GM19468 (cell line): ENCODE data around the gene PDXK.

Experiments
- ATAC-seq: cut with Tn5 transposase; IDR thresholded peaks from one replicate; pipeline ENCODE4 v1.9.1; 2021; ENCODE audit warnings: mild to moderate bottlenecking, moderate library complexity, moderate number of reproducible peaks; ENCODE audit not compliant: unreplicated experiment; ENCODE audit errors: extremely low read depth

The PDXK gene

DNA sequence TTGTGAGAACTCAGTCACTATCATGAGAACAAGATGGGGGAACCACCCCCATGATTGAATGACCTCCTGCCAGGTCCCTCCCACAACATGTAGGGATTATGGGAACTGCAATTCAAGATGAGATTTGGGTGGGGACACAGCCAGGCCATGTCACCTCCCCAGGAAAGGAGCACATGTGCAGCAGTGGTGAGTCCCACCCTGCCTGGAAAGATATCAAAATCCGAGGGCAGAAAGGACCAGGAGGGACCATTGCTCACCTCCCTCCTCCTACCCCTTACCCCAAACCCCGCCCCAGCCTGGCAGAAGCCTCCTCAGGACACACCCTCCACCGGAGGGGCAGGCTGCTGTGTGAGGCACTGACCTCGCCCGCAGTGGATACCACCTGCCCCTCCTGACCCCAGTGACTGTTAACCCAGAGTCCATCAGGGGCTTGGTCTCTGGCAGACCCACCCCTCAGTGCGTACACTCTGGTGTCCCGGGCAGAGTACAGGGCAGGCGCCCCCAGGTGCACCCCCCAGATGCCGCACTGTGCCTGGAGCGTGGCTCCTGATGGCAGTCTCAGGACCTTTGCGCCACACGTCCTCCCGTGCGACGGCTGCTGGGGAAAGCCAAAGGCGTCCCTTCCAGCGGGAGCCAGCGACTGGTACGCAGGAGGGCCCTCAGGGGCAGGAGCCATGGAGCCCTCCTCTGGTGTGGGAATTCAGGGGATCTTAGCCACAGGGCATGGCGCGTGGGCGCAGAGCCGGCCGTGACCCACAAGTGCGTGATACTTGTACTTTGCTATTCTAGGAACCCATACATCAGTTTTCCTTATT is 20.9 kb downstream of the PDXK start:
- ATAC-seq: no peak

DNA sequence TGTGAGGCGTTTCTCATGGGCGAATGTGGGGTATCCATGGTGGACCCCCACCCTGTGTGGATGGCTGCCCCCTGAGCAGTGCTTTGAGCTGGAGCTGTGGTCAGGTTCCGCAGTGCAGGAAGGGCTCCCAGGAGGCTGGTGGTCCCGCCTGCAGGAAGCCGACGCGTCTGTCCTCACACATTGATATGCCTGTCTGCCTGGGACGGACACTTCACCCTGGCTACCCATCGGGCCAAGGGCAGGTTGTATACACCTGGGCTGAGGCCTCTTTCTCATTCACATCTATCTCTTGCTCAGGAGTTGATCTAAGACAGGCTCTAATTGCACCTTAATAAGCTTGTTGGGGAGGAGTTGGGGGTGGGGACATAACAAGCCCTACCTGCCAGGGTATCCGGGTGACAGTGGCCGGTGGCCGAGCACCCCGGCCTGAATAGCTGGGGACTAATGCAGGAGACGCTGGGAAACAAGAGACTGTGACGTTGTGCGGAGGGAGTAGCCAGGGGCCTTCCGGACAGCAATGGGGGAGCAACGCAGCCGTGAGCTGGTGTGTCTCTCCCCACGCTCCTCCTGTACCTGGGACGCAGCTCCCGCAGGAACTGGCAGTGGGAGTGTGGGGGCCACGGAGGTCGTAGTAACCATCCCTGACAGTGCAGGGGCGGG is 21.7 kb downstream of the PDXK start:
- ATAC-seq: no peak

GRCh38 chr21:43741423-43742096 is 22.6 kb downstream of the PDXK start:
- ATAC-seq: no peak

GRCh38 chr21:43743947-43744346 is 25.0 kb downstream of the PDXK start:
- no peak for ATAC-seq

GRCh38 chr21:43744725-43745124 is 25.8 kb downstream of the PDXK start:
- no peak for ATAC-seq

DNA sequence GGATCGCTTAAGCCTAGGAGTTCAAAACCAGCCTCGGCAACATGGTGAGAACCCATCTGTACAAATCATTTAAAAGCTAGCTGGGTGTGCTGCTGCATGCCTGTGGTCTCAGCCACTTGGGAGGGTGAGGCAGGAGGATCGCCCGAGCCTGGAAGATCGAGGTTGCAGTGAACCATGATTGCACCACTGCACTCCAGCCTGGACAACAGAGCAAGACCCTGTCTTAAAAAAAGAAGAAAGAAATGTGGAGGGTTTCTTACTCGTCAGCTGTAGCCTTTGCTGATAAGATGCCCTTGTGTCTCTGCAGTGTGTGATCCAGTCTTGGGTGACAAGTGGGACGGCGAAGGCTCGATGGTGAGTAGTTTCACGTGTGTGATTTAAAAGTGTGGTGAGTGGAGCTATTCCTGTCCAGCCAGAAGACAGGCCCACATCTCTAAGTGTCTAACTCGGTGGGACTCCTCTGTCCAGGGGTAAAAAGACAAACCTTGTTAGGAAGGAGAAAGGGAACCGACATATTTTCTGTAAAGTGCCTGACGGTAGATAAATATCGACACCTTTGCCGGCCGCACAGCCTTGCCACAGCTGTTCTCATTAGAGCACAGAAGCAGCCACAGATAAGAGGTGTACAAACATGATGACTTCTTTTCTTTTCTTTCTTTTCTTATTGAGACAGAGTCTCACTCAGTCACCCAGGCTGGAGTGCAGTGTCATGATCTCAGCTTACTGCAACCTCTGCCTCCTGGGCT is 27.0 kb downstream of the PDXK start:
- ATAC-seq: no peak

DNA sequence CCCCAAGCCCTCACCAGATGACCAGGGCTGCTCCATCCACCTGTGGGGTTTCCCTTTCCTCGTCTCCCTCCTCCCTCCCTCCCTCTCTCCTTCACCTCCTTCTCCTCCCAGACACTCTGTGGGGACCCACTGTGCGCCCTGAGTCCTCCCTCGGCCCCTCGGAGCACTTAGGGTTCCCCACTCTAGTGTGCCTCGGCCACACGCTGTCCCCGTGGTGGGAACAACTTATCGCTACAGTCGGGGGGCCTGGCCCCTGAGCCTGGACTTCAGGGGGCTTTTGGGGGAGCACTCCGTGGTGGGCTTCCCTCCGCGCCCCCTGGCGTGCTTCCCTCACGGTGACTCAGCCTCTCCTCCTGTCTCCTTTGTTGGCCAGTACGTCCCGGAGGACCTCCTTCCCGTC is 29.7 kb downstream of the PDXK start:
- ATAC-seq: no peak

- ATAC-seq: no peak
Measured at GRCh38 chr21:43749651-43750262, 30.8 kb downstream of the PDXK start.

GRCh38 chr21:43750339-43751033 is 31.6 kb downstream of the PDXK start:
- ATAC-seq: no peak

GRCh38 chr21:43751955-43752591 is 33.1 kb downstream of the PDXK start:
- no peak for ATAC-seq

- ATAC-seq: no peak
Measured at GRCh38 chr21:43752758-43753438, 34.0 kb downstream of the PDXK start.

GRCh38 chr21:43753439-43753799 is 34.5 kb downstream of the PDXK start:
- no peak for ATAC-seq

DNA sequence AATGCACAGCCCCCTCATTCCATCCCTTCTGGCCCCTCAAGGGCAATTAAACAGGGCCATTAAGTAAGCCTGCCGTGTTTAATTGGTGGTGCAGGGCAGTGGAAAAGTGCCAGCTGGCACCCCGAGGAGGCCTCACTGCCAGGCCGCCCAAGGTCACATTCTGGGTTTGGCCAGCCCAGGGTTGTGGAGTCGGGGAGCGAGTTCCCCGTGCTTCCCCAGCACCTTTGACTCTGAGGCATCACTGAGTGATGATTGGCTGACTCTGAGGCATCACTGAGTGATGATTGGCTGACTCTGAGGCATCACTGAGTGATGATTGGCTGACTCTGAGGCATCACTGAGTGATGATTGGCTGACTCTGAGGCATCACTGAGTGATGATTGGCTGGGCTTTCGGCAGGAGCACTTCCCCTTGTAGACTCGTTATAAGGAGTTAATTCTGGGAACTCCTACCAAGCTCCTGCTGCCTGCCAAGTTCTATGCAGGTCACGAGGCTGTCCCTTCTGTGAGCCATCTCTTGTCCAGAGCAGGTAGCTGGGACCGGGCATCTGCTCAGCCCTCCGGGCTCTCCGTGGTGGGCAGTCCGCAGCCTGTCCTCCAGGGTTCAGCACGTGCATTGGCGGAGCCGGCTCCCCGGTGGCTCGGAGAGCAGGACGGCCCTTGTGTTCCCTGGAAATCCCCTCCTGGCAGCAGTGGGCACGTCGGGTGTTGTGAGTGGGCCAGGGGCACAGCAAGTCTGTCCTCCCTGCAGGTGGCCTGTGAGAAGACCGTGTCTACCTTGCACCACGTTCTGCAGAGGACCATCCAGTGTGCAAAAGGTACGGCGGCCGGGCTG is 36.2 kb downstream of the PDXK start:
- ATAC-seq: no peak

GRCh38 chr21:43755820-43756594 is 37.1 kb downstream of the PDXK start:
- ATAC-seq: no peak

DNA sequence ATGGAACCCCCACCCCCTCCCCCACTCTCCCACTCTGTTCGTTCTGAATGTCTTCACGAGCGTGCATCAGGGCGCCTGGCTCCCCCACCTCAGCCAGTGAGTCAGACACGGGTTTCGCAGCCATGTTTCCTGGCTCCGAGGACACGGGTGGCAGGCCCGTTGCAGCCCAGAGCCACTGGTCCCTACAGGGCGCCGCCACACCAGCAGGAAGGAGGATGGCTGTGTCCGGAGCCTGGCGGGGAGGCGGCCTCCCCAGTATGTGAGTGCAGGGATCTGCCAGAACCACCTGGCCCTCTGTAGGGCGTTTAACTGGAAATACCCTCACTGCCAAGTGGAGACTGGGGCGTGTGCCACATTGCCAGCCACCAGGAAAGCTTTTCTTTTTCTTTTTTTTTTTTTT is 38.7 kb downstream of the PDXK start:
- ATAC-seq: no peak

GRCh38 chr21:43758111-43758641 is 39.2 kb downstream of the PDXK start:
- ATAC-seq: no peak

- no peak for ATAC-seq
Measured at GRCh38 chr21:43758811-43759210, 39.9 kb downstream of the PDXK start.
